SU-DHL-6 (cell line): Measurements from ENCODE around the gene SLPI.

Experiments
- CTCF ChIP-seq: fragments of 200-600 bp; sonication (generic); IDR thresholded peaks from one replicate; pipeline ENCODE4 v1.5.1; 2017; ENCODE audit warnings: antibody characterized with exemption, mild to moderate bottlenecking, low read length, moderate library complexity; ENCODE audit not compliant: insufficient read depth, poor library complexity, severe bottlenecking
- EZH2phosphoT487 ChIP-seq: fragments of 200-600 bp; sonication (generic), shearing (Covaris generic); conservative IDR thresholded peaks from 2 replicates; pipeline ENCODE4 v1.6.1; 2018; ENCODE audit warnings: mild to moderate bottlenecking, antibody characterized with exemption, low read length, moderate library complexity, mixed read lengths

- TF ChIP-seq CTCF (no peak), EZH2phosphoT487 (no peak)
Observed at GRCh38 chr20:45288860-45289259, 34.5 kb upstream of the SLPI start.
